GM19395 (cell line): ENCODE data around the gene TSKU.

Experiments
- ATAC-seq: cut with Tn5 transposase; IDR thresholded peaks from one replicate; pipeline ENCODE4 v1.9.1; 2021; ENCODE audit warnings: mild to moderate bottlenecking, moderate library complexity; ENCODE audit not compliant: unreplicated experiment

The TSKU gene

DNA sequence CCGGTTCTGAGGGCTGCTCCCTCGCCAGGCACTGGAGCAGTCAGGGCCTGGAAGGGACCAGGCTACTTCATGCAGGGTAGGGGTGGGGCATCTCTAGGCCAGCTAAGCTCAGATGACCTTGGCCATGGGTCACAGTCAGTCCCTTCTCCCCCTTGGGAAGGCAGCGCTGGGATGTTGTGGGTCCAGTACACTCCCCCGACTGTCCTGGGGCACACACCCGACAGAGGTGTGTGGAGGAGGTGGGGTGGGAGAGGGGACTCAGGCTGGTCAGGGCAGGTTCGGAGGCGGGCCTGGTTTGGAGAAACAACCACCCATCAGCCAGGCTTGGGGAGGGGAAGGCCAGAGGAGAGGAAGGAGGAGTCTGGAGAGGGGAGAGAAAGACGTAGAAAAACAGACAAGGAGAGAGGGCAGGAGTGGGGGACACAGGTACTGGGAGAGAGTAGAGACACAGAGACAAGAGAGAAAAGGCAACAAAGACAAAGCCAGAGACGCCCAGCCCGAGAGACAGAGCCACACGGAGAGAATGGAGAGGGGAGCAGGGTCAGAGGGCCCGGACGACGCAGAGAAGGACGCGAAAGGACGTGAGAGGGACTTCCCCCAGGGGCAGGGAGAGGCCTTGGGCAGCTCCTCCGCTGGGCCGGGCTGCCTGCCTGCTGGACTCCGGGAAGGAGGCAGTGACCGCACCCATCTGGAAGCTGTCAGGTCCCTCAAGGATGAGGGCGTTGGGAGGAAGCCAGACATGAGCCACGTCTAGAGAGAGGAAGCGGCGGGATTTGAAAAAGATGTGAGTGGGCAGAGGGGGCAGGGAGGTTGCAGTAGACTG is 30.6 kb upstream of the TSKU start:
- ATAC-seq, result no peak

DNA sequence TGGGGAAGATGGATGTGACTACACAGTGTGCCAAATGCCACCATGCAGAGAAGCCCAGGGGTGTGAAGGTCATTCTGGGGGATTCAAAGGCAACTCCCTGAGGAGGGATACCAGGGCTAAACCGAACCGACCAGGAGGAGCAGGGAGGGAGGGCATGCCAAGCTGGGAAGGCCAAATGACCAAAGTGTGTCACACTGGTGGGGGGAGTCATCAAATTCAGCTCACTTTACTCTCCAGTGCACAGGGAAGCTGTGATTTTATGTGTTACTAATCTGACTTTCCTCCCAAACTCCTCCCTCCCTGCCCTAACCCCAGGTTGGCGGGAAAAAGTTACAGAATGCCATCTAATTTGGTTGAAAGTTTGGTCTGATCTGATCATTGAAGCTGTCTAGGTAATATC is 29.7 kb upstream of the TSKU start:
- no peak for ATAC-seq

- no peak for ATAC-seq
These were observed 29.2 kb upstream of the TSKU start for GRCh38 chr11:76753950-76754349.

DNA sequence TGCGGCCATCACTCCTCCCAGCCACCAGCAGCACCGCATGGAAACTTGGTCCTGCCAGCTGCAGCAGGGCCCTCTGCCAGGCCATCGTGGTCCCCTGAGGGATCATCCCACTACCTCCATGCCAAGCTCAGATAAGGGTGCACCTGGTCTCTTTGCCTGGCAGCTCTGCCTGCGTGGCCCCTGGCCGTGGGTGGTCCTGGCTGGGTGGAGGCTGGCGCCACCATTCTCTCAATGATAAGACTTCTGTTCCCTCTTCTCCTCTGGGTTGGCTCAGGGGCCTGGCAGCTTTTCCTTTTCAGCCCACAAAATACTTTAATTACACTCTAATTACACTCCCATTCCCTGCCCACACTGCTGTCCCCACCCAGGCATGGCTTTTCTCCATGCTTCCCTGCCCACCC is 26.8 kb upstream of the TSKU start:
- ATAC-seq, result no peak

- ATAC-seq, result no peak
These were observed 24.8 kb upstream of the TSKU start for GRCh38 chr11:76758311-76758710.

GRCh38 chr11:76759092-76759491 is 24.1 kb upstream of the TSKU start:
- ATAC-seq, result no peak

DNA sequence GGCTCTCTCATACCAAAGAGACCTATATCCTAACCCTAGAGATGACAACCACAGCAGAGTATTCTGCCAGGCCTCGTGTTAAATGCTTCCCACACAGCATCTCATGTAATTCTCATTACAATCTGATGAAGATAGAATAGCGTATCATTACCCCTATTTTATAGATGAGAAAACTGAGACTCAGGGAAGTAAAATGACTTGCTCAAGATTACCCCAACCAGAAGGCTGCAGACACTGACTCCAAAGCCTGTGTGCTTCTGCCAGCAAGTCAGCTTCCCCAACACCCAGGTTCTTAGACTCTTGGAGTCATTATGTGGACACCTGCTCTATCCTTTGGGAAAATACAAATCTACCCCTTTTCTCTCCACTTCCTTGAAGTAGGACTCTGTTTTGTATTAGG is 23.6 kb upstream of the TSKU start:
- ATAC-seq, result no peak

DNA sequence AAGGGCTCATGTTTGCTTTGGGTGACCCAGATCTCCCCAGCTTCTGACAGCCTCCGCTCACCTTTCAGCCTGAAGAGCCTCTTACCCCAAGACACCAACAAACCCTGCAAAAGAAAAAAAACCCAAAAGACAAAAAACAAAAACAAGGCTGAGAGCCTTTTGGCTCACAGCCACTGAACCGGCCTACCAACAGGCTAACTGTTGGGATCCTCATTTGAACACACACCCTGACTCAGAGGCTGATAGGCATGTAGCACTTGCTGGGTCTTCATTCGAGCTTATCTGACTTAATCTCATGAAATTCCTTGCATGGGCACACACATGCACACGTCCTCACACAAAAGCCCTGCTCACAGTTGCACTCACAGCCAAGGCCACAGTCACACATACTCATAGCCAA is 22.9 kb upstream of the TSKU start:
- no peak for ATAC-seq

DNA sequence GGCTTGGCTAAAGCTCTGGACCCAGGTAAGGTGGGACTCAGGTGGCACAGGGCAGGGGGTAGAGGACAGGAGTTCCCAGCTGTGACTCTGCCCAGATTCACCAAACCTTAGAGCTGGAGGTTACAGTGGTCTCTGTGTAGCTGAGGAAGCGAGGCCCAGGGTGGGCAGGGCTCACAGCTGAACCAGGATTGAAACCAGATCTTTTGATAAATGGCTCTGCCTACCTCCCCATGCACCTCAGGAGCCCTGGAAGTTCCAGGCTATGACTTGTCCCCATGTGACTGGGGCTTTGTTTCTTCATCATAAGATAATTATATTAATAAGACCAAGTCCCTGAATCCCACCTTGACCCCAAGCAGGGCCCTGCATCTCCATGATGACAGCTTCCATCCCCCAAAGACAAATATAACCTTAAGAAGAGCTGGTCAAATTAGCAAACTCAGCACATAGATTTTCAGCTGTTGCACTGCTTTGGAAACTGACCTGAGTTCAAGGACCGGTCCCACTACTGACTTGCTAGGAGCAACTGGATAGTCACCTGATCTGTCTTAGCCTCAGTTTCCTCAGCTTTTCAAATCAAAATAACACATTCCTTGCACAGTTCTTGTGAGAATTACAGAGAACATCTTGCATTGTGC is 21.3 kb upstream of the TSKU start:
- ATAC-seq, result no peak

DNA sequence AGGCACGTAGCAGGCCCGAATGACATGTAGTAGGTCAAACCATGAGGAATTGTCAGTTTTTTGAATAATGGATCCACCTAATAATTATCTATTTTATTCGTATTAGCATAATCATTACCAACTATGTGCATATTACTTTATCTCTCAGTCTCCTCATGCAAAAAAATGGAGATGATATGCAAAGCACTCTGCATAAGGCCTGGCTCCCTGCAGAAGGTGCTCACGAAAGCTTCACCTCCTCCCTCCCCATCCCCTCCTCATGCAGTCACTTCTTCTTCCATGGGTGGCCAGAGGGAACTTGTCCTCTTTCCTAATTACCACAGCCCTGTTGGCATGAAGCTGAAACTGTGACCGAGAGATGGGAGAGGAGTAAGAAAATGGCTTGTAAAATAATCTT is 20.8 kb upstream of the TSKU start:
- ATAC-seq, result no peak

- ATAC-seq, result no peak
These were observed 20.1 kb upstream of the TSKU start for GRCh38 chr11:76762867-76763572.

DNA sequence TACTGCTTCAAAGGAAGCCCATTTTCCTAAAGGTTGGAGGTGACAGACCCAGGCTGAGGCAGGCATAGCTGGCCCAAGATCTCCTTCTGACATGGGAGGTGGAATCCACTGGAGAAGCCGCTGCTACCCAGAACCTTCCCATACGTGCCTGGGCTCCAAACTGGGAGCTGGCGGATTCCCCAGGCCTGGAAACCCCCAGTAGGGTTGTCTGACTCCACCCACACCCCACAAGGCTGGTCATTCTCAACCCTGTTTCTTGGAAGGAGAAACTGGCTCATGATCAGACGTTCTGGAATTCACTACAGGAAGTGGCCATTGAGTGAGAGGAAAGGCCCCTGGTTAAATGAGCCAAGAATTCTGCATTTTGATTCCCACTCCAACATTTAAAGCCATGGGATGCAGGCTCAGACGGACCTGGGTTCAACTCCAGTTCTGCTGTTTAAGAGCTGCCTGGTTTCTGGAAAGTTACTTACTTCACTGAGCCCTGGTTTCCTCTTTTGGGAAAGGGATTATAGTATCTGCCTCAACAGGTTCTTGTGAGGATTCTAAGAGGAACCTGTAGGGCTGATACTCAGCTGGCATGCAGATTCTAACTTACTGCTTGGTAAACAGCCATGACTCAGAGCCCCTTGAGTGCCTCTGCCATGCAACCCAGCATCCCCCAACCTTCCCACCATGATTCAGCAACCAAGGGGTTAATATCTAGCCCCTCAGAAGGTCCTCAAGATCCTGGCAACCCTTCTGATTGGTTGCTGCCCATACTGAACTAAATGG is 19.4 kb upstream of the TSKU start:
- no peak for ATAC-seq

DNA sequence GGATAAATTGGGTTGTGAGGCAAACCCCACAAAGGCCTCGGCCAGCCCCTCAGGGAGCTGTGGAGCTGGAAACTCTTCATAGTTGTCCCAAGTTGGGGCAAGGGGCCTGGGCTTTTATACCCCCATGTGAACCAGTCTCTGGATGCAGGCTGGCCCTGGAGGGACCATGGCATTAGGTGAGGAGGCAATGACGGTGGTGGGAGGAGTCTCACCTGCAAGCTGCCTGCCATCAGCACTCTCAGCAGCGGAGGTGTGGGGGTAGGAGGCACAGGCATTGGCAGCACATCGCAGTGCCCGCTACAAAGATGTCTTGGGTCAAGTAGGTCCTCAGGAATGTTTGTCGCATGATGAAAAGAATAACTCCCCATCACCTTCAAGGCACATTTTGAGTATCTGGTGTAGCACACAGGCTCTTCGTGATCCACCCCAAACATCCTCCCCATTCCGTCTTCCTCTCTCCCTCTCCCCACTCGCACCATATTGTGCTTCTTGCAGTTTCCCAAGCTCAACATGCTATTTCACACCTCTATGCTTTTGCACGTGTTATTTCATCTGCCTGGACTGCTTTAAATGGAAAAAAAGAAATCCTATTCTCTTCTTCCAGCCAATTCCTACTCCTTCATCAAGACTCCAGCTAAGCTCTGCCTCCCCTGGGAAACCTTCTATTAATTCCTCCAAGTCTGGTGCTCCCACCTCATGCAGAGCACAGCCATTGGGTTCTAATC is 18.1 kb upstream of the TSKU start:
- ATAC-seq, result no peak

DNA sequence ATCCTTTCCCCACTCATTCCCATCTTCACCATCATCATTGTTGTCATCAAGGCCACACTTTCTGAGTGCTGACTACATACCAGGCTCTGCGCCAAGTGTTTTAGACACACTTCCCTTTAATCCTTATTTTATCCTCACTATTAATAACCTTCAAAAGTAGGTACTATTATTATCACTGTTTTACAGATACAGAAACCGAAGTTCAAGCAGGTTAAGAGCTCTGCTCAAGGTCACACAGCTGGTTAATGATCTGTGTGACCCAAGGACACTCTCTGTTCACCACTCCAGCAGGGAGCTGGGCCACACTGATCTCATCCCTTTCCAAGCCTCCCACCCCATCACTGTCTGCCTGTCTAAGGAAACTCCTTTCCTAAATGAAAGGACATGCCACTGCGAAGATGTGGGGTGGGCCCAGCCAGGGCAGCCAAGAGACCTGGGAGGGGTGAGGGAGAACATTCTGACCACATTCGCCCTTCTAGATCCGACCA is 17.2 kb upstream of the TSKU start:
- ATAC-seq, result no peak

GRCh38 chr11:76766521-76766920 is 16.6 kb upstream of the TSKU start:
- no peak for ATAC-seq

DNA sequence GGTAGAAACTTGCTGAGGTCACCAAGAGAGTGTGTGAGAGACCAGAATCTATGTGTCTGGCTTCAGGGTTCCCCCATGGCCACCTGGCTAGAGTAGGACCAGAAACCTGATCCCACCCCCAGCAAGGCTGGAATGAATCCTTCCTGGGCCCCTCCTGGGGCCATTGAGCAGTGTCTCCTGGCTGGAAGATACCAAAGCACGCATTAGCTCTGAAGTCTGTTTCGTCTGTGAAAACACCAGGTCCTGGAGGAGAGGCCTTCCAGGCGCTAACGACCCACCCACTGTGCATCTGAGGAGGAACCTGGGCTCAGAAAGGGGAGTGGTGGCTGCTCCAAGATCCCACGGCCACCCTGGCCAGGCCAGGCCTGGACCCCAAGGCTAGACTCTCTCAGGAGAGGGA is 15.5 kb upstream of the TSKU start:
- ATAC-seq, result no peak

DNA sequence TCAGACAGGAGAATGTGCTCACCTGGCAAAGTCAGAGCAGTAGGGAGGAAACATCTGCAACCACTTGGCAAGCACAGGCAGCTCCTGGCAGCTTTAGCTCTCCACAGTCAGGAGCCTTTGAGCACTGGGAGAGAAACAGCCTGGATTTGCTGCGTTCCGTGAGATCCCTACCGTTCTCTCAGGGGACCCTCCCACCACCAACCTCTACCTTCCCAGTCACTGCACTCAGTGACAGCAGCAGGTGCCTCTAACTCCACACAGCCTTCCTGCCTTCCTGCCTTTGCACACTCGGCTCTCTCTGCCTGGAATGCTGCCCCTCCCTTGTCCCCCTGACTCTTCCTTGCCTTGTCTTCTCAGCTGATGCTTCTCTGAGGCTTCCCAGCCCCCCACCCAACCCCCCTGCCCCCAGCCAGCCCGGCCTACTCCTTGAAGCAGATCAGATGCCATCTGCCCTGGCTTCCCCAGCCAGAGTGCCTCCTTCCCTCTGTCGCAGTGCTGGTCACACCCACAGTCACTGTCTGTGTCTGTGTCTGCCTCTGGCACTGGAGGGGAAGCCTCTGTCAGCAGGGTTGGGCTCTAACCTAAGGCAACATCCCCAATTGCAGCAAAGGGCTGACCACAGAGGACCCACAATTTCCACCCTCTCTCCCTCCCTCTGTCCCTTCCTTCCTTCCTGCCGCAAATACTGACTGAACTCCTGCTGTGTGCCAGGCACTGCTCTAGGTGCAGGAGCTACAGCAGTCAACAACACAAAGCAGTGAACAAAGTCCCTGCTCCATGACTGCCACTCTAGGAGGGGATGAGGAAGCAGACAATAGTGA is 14.9 kb upstream of the TSKU start:
- no peak for ATAC-seq

GRCh38 chr11:76768909-76769560 is 14.1 kb upstream of the TSKU start:
- no peak for ATAC-seq
